Astrocyte (in vitro differentiated cells and primary cell): Measurements from ENCODE around the gene SIGLEC12. TPM values are rescaled to one million over a fixed set of nuclear protein-coding genes. Genes with fewer than 3 reads are reported as not detected.

Experiments used
- DNase-seq: peaks from one replicate; pipeline ENCODE4 v3.0.0-alpha.2; 2010; ENCODE audit warnings: low read depth
- FAIRE-seq: peaks from 2 replicates; lab custom pipeline; 2011; peaks lifted over from hg19 to GRCh38; lab: Jason Lieb, UNC
- H2AFZ ChIP-seq: 2 replicates; pipeline ENCODE4 v1.6.0; 2012; ENCODE audit warnings: low read depth, low read length, inconsistent platforms
- H3K27ac ChIP-seq: 2 replicates; pipeline ENCODE4 v1.5.1; 2011; ENCODE audit warnings: low read depth, low read length, inconsistent platforms
- H3K27me3 ChIP-seq: 2 replicates; pipeline ENCODE4 v1.6.0; 2011; ENCODE audit warnings: low read length, inconsistent platforms; ENCODE audit not compliant: insufficient read depth
- H3K36me3 ChIP-seq: 2 replicates; pipeline ENCODE4 v1.5.1; 2011; ENCODE audit warnings: low read length, inconsistent platforms; ENCODE audit not compliant: insufficient read depth
- H3K4me1 ChIP-seq: 2 replicates; pipeline ENCODE4 v1.5.1; 2011; ENCODE audit warnings: low read length, inconsistent platforms; ENCODE audit not compliant: insufficient read depth
- H3K4me2 ChIP-seq: 2 replicates; pipeline ENCODE4 v1.6.0; 2012; ENCODE audit warnings: low read length, inconsistent platforms
- H3K4me3 ChIP-seq: 2 replicates; pipeline ENCODE4 v1.5.1; 2011; ENCODE audit warnings: low read depth, mild to moderate bottlenecking, low read length, inconsistent platforms; ENCODE audit not compliant: insufficient read depth
- H3K79me2 ChIP-seq: 2 replicates; pipeline ENCODE4 v1.6.0; 2012; ENCODE audit warnings: mild to moderate bottlenecking, low read length, inconsistent platforms; ENCODE audit not compliant: insufficient read depth
- H3K9ac ChIP-seq: 2 replicates; pipeline ENCODE4 v1.6.0; 2012; ENCODE audit warnings: mild to moderate bottlenecking, low read length, inconsistent platforms
- H3K9me3 ChIP-seq: 2 replicates; pipeline ENCODE4 v1.5.1; 2012; ENCODE audit warnings: low read depth, mild to moderate bottlenecking, low read length, inconsistent platforms; ENCODE audit not compliant: insufficient read depth
- H4K20me1 ChIP-seq: 2 replicates; pipeline ENCODE4 v1.6.0; 2012; ENCODE audit warnings: low read length, inconsistent platforms; ENCODE audit not compliant: insufficient read depth
- H3K27ac Mint-ChIP-seq: one replicate; pipeline ENCODE4 v1.8.0; 2021; ENCODE audit warnings: mild to moderate bottlenecking, mixed read lengths; ENCODE audit not compliant: unreplicated experiment
- H3K27me3 Mint-ChIP-seq: one replicate; pipeline ENCODE4 v1.8.0; 2021; ENCODE audit warnings: low read depth, mixed read lengths; ENCODE audit not compliant: unreplicated experiment
- H3K36me3 Mint-ChIP-seq: one replicate; pipeline ENCODE4 v1.8.0; 2021; ENCODE audit warnings: low read depth, mixed read lengths; ENCODE audit not compliant: unreplicated experiment
- H3K4me1 Mint-ChIP-seq: one replicate; pipeline ENCODE4 v1.8.0; 2021; ENCODE audit warnings: low read depth, mixed read lengths; ENCODE audit not compliant: unreplicated experiment
- H3K4me3 Mint-ChIP-seq: one replicate; pipeline ENCODE4 v1.8.0; 2021; ENCODE audit warnings: mild to moderate bottlenecking, moderate library complexity, mixed read lengths; ENCODE audit not compliant: unreplicated experiment
- H3K9me3 Mint-ChIP-seq: one replicate; pipeline ENCODE4 v1.8.0; 2021; ENCODE audit warnings: mild to moderate bottlenecking, mixed read lengths; ENCODE audit not compliant: unreplicated experiment
- EZH2 ChIP-seq: IDR thresholded peaks from 2 replicates; pipeline ENCODE4 v1.6.1; 2012; ENCODE audit warnings: mild to moderate bottlenecking, low read length, inconsistent platforms; ENCODE audit not compliant: insufficient read depth
- total RNA-seq: library from RNA; stranded (reverse); gene quantifications from 2 replicates; pipeline ENCODE4 v1.2.1, GENCODE V29; 2021
- TF ChIP-seq, protein P1 (sequence below): IDR thresholded peaks from 2 replicates; pipeline ENCODE4 v1.5.1; 2011; ENCODE audit warnings: low read depth, mild to moderate bottlenecking, inconsistent platforms, low read length, moderate library complexity; ENCODE audit not compliant: insufficient read depth

The SIGLEC12 gene
- total RNA-seq, 1 donor from 2014 or later, result not detected

DNA sequence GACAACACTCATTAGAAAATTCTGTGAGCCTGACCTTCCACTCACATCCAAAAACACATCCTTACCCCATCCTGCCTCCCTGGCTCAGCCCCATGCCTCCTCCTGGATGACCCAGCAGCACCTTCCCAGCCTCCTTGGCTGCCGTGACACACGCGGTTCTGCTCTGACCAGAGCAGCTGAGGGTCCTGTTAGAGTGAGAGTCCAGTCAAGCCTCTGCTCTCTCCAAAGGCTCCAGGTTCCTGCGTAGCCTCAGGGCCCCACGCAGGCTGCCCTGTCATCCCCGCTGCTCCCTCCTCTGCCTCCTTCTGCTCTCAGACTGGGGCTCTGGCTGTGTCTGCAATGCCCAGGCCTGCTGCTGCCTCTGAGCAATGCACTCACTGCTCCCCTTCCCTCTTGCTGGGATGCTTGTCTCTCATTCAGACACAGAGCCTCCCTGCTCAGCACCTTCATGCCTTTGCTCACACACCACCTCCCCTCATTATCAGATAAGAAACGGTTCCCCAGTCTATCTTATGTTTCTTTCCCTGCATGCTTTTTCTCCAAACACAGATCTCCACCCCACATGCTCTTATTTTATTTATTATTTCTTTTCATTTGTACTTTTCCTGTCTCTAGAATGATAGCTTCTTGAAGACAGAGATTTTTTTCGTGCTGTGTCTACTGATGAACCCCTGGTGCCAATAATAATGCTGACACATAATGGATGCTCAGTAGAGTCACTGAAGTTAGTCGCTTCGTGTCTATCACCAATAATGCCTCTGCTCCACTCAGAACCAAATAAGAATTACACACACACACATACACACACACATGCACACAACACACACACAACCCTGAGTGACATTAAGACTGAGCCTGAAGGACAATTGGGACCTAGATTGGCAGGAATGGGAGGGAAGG lies 40.1 kb upstream of the SIGLEC12 start:
- no peaks in the 10 kb centered on the region for H4K20me1 ChIP-seq
- no peak overlapping the region for H3K27ac ChIP-seq
- no peaks in the 10 kb centered on the region for H3K27me3 ChIP-seq
- FAIRE-seq (no peak), DNase-seq (no peak)
- H3K4me3 Mint-ChIP-seq, result no peak overlapping the region
- peaks cover 6% of the 10 kb centered on the region for H3K9me3 ChIP-seq
- H3K9ac ChIP-seq, result no peak overlapping the region
- H3K27ac Mint-ChIP-seq, result no peak overlapping the region
- H3K9me3 Mint-ChIP-seq, result peaks cover 7% of the 10 kb centered on the region
- peaks cover 3% of the 10 kb centered on the region for H3K4me1 Mint-ChIP-seq
- H3K4me3 ChIP-seq, result no peak overlapping the region
- no peaks in the 10 kb centered on the region for H3K36me3 Mint-ChIP-seq
- no peak overlapping the region for H2AFZ ChIP-seq
- peaks cover 8% of the 10 kb centered on the region for H3K27me3 Mint-ChIP-seq
- H3K79me2 ChIP-seq, result no peaks in the 10 kb centered on the region
- no peaks in the 10 kb centered on the region for H3K36me3 ChIP-seq
- H3K4me1 ChIP-seq, result no peaks in the 10 kb centered on the region
- no peak overlapping the region for H3K4me2 ChIP-seq
- TF ChIP-seq EZH2, result no peak
- TF ChIP-seq, protein P1, sequence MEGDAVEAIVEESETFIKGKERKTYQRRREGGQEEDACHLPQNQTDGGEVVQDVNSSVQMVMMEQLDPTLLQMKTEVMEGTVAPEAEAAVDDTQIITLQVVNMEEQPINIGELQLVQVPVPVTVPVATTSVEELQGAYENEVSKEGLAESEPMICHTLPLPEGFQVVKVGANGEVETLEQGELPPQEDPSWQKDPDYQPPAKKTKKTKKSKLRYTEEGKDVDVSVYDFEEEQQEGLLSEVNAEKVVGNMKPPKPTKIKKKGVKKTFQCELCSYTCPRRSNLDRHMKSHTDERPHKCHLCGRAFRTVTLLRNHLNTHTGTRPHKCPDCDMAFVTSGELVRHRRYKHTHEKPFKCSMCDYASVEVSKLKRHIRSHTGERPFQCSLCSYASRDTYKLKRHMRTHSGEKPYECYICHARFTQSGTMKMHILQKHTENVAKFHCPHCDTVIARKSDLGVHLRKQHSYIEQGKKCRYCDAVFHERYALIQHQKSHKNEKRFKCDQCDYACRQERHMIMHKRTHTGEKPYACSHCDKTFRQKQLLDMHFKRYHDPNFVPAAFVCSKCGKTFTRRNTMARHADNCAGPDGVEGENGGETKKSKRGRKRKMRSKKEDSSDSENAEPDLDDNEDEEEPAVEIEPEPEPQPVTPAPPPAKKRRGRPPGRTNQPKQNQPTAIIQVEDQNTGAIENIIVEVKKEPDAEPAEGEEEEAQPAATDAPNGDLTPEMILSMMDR, result no peak

DNA sequence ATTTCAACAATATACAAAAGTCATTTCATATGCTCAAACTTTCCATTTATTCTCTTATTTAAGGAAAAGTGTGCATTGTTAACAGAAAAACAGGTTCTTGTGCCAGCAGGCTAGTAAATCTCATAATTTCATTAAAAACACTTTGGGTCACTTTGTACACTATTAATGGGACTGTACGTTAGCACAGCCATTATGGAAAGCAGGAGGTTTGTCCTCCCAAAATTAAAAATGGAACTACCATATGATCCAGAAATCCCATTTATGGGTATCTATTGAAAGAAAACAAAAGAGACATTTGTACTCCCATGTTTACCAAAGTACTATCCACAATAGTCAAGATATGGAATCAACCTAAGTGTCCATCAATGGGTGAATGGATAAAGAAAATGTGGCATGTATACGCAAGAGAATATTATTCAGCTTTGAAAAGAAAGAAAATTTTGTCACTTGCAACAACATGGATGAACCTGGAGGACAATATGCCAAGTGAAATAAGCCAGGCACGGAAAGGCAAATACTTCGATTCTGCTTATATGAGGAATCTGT lies 38.3 kb upstream of the SIGLEC12 start:
- DNase-seq (no peak), FAIRE-seq (no peak)
- Histone ChIP-seq H3K36me3 (no peaks in the 10 kb centered on the region), H3K4me1 (no peaks in the 10 kb centered on the region), H3K27ac (no peak overlapping the region), H3K9ac (no peak overlapping the region), H3K4me3 (no peak overlapping the region), H3K27me3 (no peaks in the 10 kb centered on the region), H3K79me2 (no peaks in the 10 kb centered on the region), H3K9me3 (peaks cover 6% of the 10 kb centered on the region), H3K4me2 (no peak overlapping the region), H2AFZ (no peak overlapping the region), H4K20me1 (no peaks in the 10 kb centered on the region)
- peaks cover 7% of the 10 kb centered on the region for H3K9me3 Mint-ChIP-seq
- no peaks in the 10 kb centered on the region for H3K36me3 Mint-ChIP-seq
- peaks cover 8% of the 10 kb centered on the region for H3K27me3 Mint-ChIP-seq
- TF ChIP-seq, protein P1, result no peak
- no peak for TF ChIP-seq EZH2
- no peaks in the 10 kb centered on the region for H3K4me1 Mint-ChIP-seq
- no peak overlapping the region for H3K27ac Mint-ChIP-seq
- no peak overlapping the region for H3K4me3 Mint-ChIP-seq

DNA sequence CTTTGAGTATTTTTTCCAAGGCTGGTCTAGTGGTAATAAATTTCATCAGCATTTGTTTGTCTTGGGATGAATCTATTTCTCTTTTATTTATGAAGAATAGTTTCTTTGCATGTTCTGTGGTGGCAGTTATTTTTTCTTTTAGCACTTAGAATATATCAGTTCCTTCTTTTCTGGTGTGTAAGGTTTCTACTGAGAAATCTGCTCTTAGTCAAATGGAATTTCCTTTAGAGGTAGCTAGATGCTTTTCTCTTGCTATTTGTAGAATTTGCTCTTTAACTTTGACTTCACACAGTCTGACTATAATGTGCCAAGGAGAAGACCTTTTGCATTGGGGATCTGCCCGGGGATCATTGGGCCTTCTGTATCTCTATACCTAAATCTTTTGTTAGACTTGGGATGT lies 33.9 kb upstream of the SIGLEC12 start:
- TF ChIP-seq, protein P1, result no peak
- no peak for TF ChIP-seq EZH2
- Histone ChIP-seq H3K79me2 (no peaks in the 10 kb centered on the region), H3K4me1 (no peaks in the 10 kb centered on the region), H3K27ac (no peak overlapping the region), H3K27me3 (no peaks in the 10 kb centered on the region), H3K36me3 (no peaks in the 10 kb centered on the region), H3K9ac (no peak overlapping the region), H3K4me2 (no peak overlapping the region), H2AFZ (no peak overlapping the region), H3K9me3 (peaks cover 4% of the 10 kb centered on the region), H4K20me1 (no peaks in the 10 kb centered on the region), H3K4me3 (no peak overlapping the region)
- Mint-ChIP-seq H3K27me3 (peaks cover 1% of the 10 kb centered on the region), H3K9me3 (no peaks in the 10 kb centered on the region), H3K4me3 (no peak overlapping the region), H3K36me3 (no peaks in the 10 kb centered on the region), H3K4me1 (no peaks in the 10 kb centered on the region), H3K27ac (no peak overlapping the region)
- no peak for DNase-seq
- FAIRE-seq, result no peak
